Keratinocyte (primary cell): ENCODE data around the gene SAMM50. TPM values are rescaled to one million over a fixed set of nuclear protein-coding genes. Genes with fewer than 3 reads are reported as not detected.

ENCODE experiments used
- DNase-seq: peaks from one replicate; pipeline ENCODE4 v3.0.0-alpha.2; 2011; ENCODE audit warnings: low read depth, missing footprints, low spot score
- FAIRE-seq: peaks from 2 replicates; lab custom pipeline; 2011; peaks lifted over from hg19 to GRCh38; lab: Jason Lieb, UNC
- H2AFZ ChIP-seq: 2 replicates; pipeline ENCODE4 v1.6.0; 2012; ENCODE audit warnings: low read length, control low read depth, inconsistent platforms; ENCODE audit not compliant: control insufficient read depth
- H3K27ac ChIP-seq: 2 replicates; pipeline ENCODE4 v1.5.1; 2011; ENCODE audit warnings: low read length; ENCODE audit not compliant: control insufficient read depth, insufficient read depth
- H3K27me3 ChIP-seq: 3 replicates; pipeline ENCODE4 v1.6.0; 2011; ENCODE audit warnings: low read length; ENCODE audit not compliant: control insufficient read depth, insufficient read depth; ENCODE audit errors: extremely low read depth
- H3K36me3 ChIP-seq, 2 experiments: 2 replicates in 1 of 2; 3 replicates in 1 of 2; pipeline ENCODE4 v1.5.1; 2011; ENCODE audit warnings: low read length in 2 of 2, mild to moderate bottlenecking in 1 of 2; ENCODE audit not compliant: control insufficient read depth in 2 of 2, insufficient read depth in 2 of 2; ENCODE audit errors: extremely low read depth in 1 of 2
- H3K4me1 ChIP-seq: 3 replicates; pipeline ENCODE4 v1.5.1; 2011; ENCODE audit warnings: low read length; ENCODE audit not compliant: control insufficient read depth, insufficient read depth; ENCODE audit errors: extremely low read depth
- H3K4me2 ChIP-seq: 3 replicates; pipeline ENCODE4 v1.6.0; 2011; ENCODE audit warnings: low read depth, low read length; ENCODE audit not compliant: control insufficient read depth, insufficient read depth; ENCODE audit errors: extremely low read depth
- H3K4me3 ChIP-seq, 3 experiments: fragments of 200-600 bp in 1 of 3; sonication (generic) in 1 of 3; 2 replicates in 2 of 3; 3 replicates in 1 of 3; pipeline ENCODE4 v1.5.1; 2011 to 2016; ENCODE audit warnings: low read length in 3 of 3, mild to moderate bottlenecking in 3 of 3, control low read depth in 2 of 3, inconsistent platforms in 1 of 3, low read depth in 1 of 3, mixed read lengths in 1 of 3, mixed run types in 1 of 3, moderate library complexity in 1 of 3; ENCODE audit not compliant: control insufficient read depth in 2 of 3, insufficient read depth in 2 of 3; ENCODE audit errors: extremely low read depth in 1 of 3
- H3K79me2 ChIP-seq: 2 replicates; pipeline ENCODE4 v1.6.0; 2012; ENCODE audit warnings: low read length; ENCODE audit not compliant: control insufficient read depth, insufficient read depth
- H3K9ac ChIP-seq: 3 replicates; pipeline ENCODE4 v1.6.0; 2011; ENCODE audit warnings: low read length; ENCODE audit not compliant: control insufficient read depth, insufficient read depth; ENCODE audit errors: extremely low read depth
- H3K9me1 ChIP-seq: 3 replicates; pipeline ENCODE4 v1.6.0; 2011; ENCODE audit warnings: low read length; ENCODE audit not compliant: control insufficient read depth, insufficient read depth; ENCODE audit errors: extremely low read depth
- H3K9me3 ChIP-seq: 2 replicates; pipeline ENCODE4 v1.5.1; 2012; ENCODE audit warnings: low read depth, low read length; ENCODE audit not compliant: control insufficient read depth
- H4K20me1 ChIP-seq: 3 replicates; pipeline ENCODE4 v1.6.0; 2011; ENCODE audit warnings: low read length; ENCODE audit not compliant: control insufficient read depth, insufficient read depth; ENCODE audit errors: extremely low read depth
- CTCF ChIP-seq, 3 experiments: IDR thresholded peaks in 1 of 3; conservative IDR thresholded peaks in 1 of 3; optimal IDR thresholded peaks in 1 of 3; 2 replicates in 2 of 3; 3 replicates in 1 of 3; pipeline versions ENCODE3 to v1.5.1; 2011; ENCODE audit warnings: low read length in 3 of 3, mild to moderate bottlenecking in 3 of 3, moderate library complexity in 2 of 3, control low read depth in 1 of 3, inconsistent platforms in 1 of 3; ENCODE audit not compliant: insufficient read depth in 2 of 3; ENCODE audit errors: extremely low read depth in 1 of 3
- EZH2 ChIP-seq: IDR thresholded peaks from one replicate; pipeline ENCODE4 v1.6.1; 2012; ENCODE audit warnings: inconsistent platforms, mild to moderate bottlenecking, low read length, moderate library complexity
- dilution Hi-C: fragments of 300-500 bp; cut with MboI; formaldehyde crosslinking; loops from one replicate; pipeline ENCODE4 v1.7.0; 2020; ENCODE audit warnings: low sequenced_read_pairs; ENCODE audit not compliant: extremely low pct_ligation_motif_present
- polyA plus RNA-seq, 5 experiments: library from polyadenylated mRNA; depleted of rRNA in 3 of 5; stranded (reverse) in 3 of 5; stranded (forward) in 1 of 5; unstranded in 1 of 5; fragments of >200 nt; gene quantifications; 1 replicate in 1 of 5; 2 replicates in 3 of 5; 3 replicates in 1 of 5; pipeline versions ENCODE4 v1.2.1 to v1.2.3, GENCODE V29; 2011 to 2012; ENCODE audit warnings: missing spikeins in 2 of 5, low read depth in 1 of 5, low replicate concordance in 1 of 5

Gene SAMM50
- polyA plus RNA-seq, 1 donor (not counting 4 experiments of a cell fraction or from before 2014, with no cell fraction given), result 54.6 TPM

- FAIRE-seq (peak; percentile 89), DNase-seq (no peak)
- H3K4me2 ChIP-seq, result peak overlapping the region; percentile 92
- H3K79me2 ChIP-seq, result peaks cover 12% of the 10 kb centered on the region
- no peaks in the 10 kb centered on the region for H3K27me3 ChIP-seq
- H3K4me3 ChIP-seq, result peak overlapping the region; percentile 56 to 89 (median 76)
- H4K20me1 ChIP-seq, result no peaks in the 10 kb centered on the region
- peaks cover 27% of the 10 kb centered on the region for H3K4me1 ChIP-seq
- peaks cover 6% of the 10 kb centered on the region for H3K9me1 ChIP-seq
- H3K9me3 ChIP-seq, result no peaks in the 10 kb centered on the region
- dilution Hi-C loops, result no loop called here
- TF ChIP-seq EZH2 (no peak), CTCF (optimal IDR thresholded peaks at IDR 0.05 in 1 of 3, IDR thresholded peaks at IDR 0.05 in 1 of 3, conservative IDR thresholded peaks at IDR 0.05 in 1 of 3; ENCODE audit: extremely low read depth in 1 of 3, insufficient read depth in 2 of 3, low read length in 3 of 3) (no peak)
- H3K27ac ChIP-seq, result peak overlapping the region; percentile 68
- peak overlapping the region; percentile 39 for H2AFZ ChIP-seq
- peak overlapping the region; percentile 79 for H3K9ac ChIP-seq
- H3K36me3 ChIP-seq, result peaks cover 18% of the 10 kb centered on the region in 2 experiments
These were observed 29.6 kb upstream of the SAMM50 start for GRCh38 chr22:43925433-43926348.

GRCh38 chr22:43926349-43926710, 28.9 kb upstream of the SAMM50 start:
- no peak for FAIRE-seq
- no peak for DNase-seq
- peaks cover 12% of the 10 kb centered on the region for H3K79me2 ChIP-seq
- peak overlapping the region; percentile 1 for H3K27ac ChIP-seq
- no peaks in the 10 kb centered on the region for H3K9me3 ChIP-seq
- H2AFZ ChIP-seq, result no peak overlapping the region
- peak overlapping the region; percentile 92 for H3K4me2 ChIP-seq
- peak overlapping the region; percentile 7 for H3K9ac ChIP-seq
- TF ChIP-seq CTCF (optimal IDR thresholded peaks at IDR 0.05 in 1 of 3, IDR thresholded peaks at IDR 0.05 in 1 of 3, conservative IDR thresholded peaks at IDR 0.05 in 1 of 3; ENCODE audit: extremely low read depth in 1 of 3, insufficient read depth in 2 of 3, low read length in 3 of 3), result no peak
- no peak for TF ChIP-seq EZH2
- dilution Hi-C loops, result no loop called here
- H3K4me1 ChIP-seq, result peaks cover 27% of the 10 kb centered on the region
- no peaks in the 10 kb centered on the region for H4K20me1 ChIP-seq
- H3K27me3 ChIP-seq, result no peaks in the 10 kb centered on the region
- peaks cover 18% of the 10 kb centered on the region in 2 experiments for H3K36me3 ChIP-seq
- H3K9me1 ChIP-seq, result peaks cover 6% of the 10 kb centered on the region
- H3K4me3 ChIP-seq, result no peak overlapping the region
